HPDE6-E6E7 (cell line): ENCODE data around the gene ANK2.

Experiments
- DNase-seq: peaks from one replicate; pipeline ENCODE4 v3.0.0; 2011; ENCODE audit warnings: missing footprints; ENCODE audit errors: extremely low spot score

The ANK2 gene

GRCh38 chr4:113289766-113290165, 240.3 kb downstream of the ANK2 start:
- no peak for DNase-seq

GRCh38 chr4:113290666-113291065, 241.2 kb downstream of the ANK2 start:
- no peak for DNase-seq

GRCh38 chr4:113292371-113293042, 243.1 kb downstream of the ANK2 start:
- no peak for DNase-seq

GRCh38 chr4:113293043-113293560, 243.6 kb downstream of the ANK2 start:
- no peak for DNase-seq

- no peak for DNase-seq
Observed at GRCh38 chr4:113293674-113294073, 244.2 kb downstream of the ANK2 start.

GRCh38 chr4:113294908-113295307, 245.5 kb downstream of the ANK2 start:
- DNase-seq: no peak

GRCh38 chr4:113300471-113300928, 251.0 kb downstream of the ANK2 start:
- DNase-seq: peak; percentile 79

GRCh38 chr4:113302051-113302450, 252.6 kb downstream of the ANK2 start:
- DNase-seq: no peak

GRCh38 chr4:113303315-113303714, 253.9 kb downstream of the ANK2 start:
- no peak for DNase-seq

- DNase-seq: peak; percentile 90
Observed at GRCh38 chr4:113311047-113311446, 261.6 kb downstream of the ANK2 start.

GRCh38 chr4:113312529-113312928, 263.1 kb downstream of the ANK2 start:
- no peak for DNase-seq

- DNase-seq: no peak
Observed at GRCh38 chr4:113314426-113314825, 265.0 kb downstream of the ANK2 start.

- no peak for DNase-seq
Observed at GRCh38 chr4:113316879-113317278, 267.4 kb downstream of the ANK2 start.

GRCh38 chr4:113317523-113317922, 268.1 kb downstream of the ANK2 start:
- DNase-seq: no peak

GRCh38 chr4:113322736-113323135, 273.3 kb downstream of the ANK2 start:
- no peak for DNase-seq

GRCh38 chr4:113325876-113326615, 276.6 kb downstream of the ANK2 start:
- DNase-seq: no peak

- DNase-seq: no peak
Observed at GRCh38 chr4:113327494-113327893, 278.0 kb downstream of the ANK2 start.

- DNase-seq: no peak
Observed at GRCh38 chr4:113328514-113328913, 279.1 kb downstream of the ANK2 start.

GRCh38 chr4:113330200-113330599, 280.7 kb downstream of the ANK2 start:
- DNase-seq: no peak

- DNase-seq: no peak
Observed at GRCh38 chr4:113331811-113332210, 282.4 kb downstream of the ANK2 start.

- DNase-seq: no peak
Observed at GRCh38 chr4:113332701-113333100, 283.2 kb downstream of the ANK2 start.

GRCh38 chr4:113335746-113336145, 286.3 kb downstream of the ANK2 start:
- no peak for DNase-seq

- peak; percentile 29 for DNase-seq
Observed at GRCh38 chr4:113336556-113336955, 287.1 kb downstream of the ANK2 start.
